Measurements from ENCODE around the gene KICS2. TPM values are rescaled to one million over a fixed set of nuclear protein-coding genes. Genes with fewer than 3 reads are reported as not detected.

Gene KICS2
- total and polyA plus RNA-seq, 2 of the 8 experiments (the other 6 are each of a cell fraction or from before 2014, with no cell fraction given): 5.6 to 9.5 TPM

DNA sequence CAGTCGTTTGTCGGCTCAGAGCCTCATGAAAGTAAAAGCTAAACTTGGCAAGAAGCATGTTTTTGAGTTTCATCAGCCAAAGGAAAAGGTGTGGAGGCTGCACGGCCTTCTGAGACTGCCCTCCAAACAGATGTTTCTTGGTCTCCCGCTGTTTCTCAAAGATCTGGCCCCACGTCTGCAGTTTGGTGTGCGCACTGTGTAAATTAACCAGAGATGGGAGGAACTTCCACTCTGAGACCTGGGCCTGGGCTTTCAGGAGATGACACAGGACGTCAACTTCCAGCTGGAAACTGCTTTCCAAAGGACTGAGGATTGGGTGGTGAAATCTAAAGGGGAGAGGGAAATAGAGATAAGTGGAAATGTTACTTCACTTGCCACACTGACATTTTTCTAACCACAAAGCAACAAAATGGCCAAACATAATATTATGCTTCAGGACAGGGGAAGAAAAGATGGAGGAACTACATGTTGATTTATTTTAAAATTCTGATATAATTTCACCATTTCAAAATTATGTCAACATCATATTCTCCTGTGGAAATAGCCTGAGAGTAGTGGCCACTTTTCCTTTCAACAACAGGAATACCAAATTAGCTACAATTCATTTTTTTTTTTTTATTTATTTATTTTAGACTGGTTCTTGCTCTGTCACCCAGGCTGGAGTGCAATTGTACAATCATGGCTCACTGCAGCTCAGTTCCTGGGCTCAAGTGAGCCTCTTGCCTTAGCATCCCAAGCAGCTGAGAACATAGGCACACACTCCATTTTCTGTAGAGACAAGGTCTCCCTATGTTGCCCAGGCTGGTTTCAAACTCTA is 27.6 kb downstream of the KICS2 start:
- no peaks in the 10 kb centered on the region for H3K9me3 ChIP-seq (ENCODE audit: insufficient read depth in 2 of 2, low read depth in 1 of 2, low read length in 1 of 2)
- H3K4ac ChIP-seq (replicated peaks; ENCODE audit: insufficient read length, low read depth, low read length): no peak overlapping the region
- no peak overlapping the region for H2BK15ac ChIP-seq (ENCODE audit: low read length)
- no peak overlapping the region for H3K4me2 ChIP-seq (ENCODE audit: insufficient read depth in 1 of 2, low read depth in 2 of 2, low read length in 2 of 2)
- FAIRE-seq (no peak), DNase-seq (ENCODE audit: low read depth in 1 of 2, low spot score in 2 of 2) (no peak)
- CTCF ChIA-PET (ENCODE audit: partially characterized antibody): interaction anchor here (1.4 kb wide), 1 partner anchor 11 kb away, joined by 3 read pairs; no protein-coding TSS in a partner anchor
- H2AFZ ChIP-seq (ENCODE audit: low read length): no peak overlapping the region
- no peak overlapping the region for H4K5ac ChIP-seq (ENCODE audit: insufficient read length, low read depth, low read length)
- no peak overlapping the region for H2BK5ac ChIP-seq (ENCODE audit: low read depth, low read length)
- peaks cover 0 to 10% (median 6%) of the 10 kb centered on the region in 4 experiments; a peak in 4 of 8 replicates for H3K36me3 ChIP-seq (ENCODE audit: control insufficient read depth in 2 of 4, insufficient read depth in 4 of 4, low read length in 3 of 4)
- H3K56ac ChIP-seq (replicated peaks; ENCODE audit: insufficient read length, low read depth, low read length): no peak overlapping the region
- no peak overlapping the region for H3K23ac ChIP-seq (ENCODE audit: insufficient read length)
- no peak overlapping the region for H2BK12ac ChIP-seq (ENCODE audit: low read depth, low read length)
- WGBS, 2 experiments (ENCODE audit: extremely low coverage in 1 of 2, insufficient coverage in 1 of 2, insufficient read length in 1 of 2, insufficient replicate concordance in 2 of 2, low coverage in 1 of 2, low lambda C conversion rate in 2 of 2, missing lambda C conversion rate in 1 of 2): 93% methylated on average over 7 of the region's 7 CpGs; no CpG with 5 or more reads in 1 of the 2 experiments
- no peak overlapping the region for H4K8ac ChIP-seq (ENCODE audit: extremely low read depth, insufficient read depth, low read length)
- H3K79me2 ChIP-seq (ENCODE audit: control insufficient read depth in 1 of 2, insufficient read depth in 2 of 2, low read length in 2 of 2): no peaks in the 10 kb centered on the region
- no peak overlapping the region for H4K91ac ChIP-seq (replicated peaks; ENCODE audit: insufficient read length, low read length)
- H3K18ac ChIP-seq (ENCODE audit: extremely low read depth, low read length): no peak overlapping the region
- H2BK120ac ChIP-seq (replicated peaks; ENCODE audit: low read depth, low read length): no peak overlapping the region
- no peaks in the 10 kb centered on the region for H3K23me2 ChIP-seq (ENCODE audit: low read depth, low read length)
- H4K20me1 ChIP-seq (replicated peaks in 1 of 2; ENCODE audit: control insufficient read depth in 1 of 2, insufficient read depth in 2 of 2, low read length in 2 of 2): no peaks in the 10 kb centered on the region
- H2AK5ac ChIP-seq (ENCODE audit: low read depth, low read length): no peak overlapping the region
- POLR2A ChIA-PET (ENCODE audit: partially characterized antibody): interaction anchor here (1.0 to 1.6 kb wide), 2 partner anchors 25 to 351 kb away, joined by 3 read pairs; no protein-coding TSS in a partner anchor
- H3K27ac ChIP-seq (ENCODE audit: low read depth, low read length): no peak overlapping the region
- TF ChIP-seq BRCA1 (IDR thresholded peaks at IDR 0.05; ENCODE audit: low read depth, low read length) (no peak), TCF12 (IDR thresholded peaks at IDR 0.05; ENCODE audit: low read depth, low read length) (no peak), ZNF274 (IDR thresholded peaks at IDR 0.05; ENCODE audit: borderline replicate concordance, extremely low read depth, low read length) (no peak), CBX8 (IDR thresholded peaks at IDR 0.05; ENCODE audit: borderline replicate concordance, low read depth, low read length) (no peak), SAP30 (IDR thresholded peaks at IDR 0.05; ENCODE audit: insufficient read depth, insufficient replicate concordance, low read length) (no peak)
- TF ChIP-seq, protein P1, sequence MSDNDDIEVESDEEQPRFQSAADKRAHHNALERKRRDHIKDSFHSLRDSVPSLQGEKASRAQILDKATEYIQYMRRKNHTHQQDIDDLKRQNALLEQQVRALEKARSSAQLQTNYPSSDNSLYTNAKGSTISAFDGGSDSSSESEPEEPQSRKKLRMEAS (IDR thresholded peaks at IDR 0.05): no peak
- no peak overlapping the region for H3K4me3 ChIP-seq (ENCODE audit: extremely low read depth in 1 of 4, insufficient read depth in 2 of 4, low read depth in 3 of 4, low read length in 4 of 4)
- no peaks in the 10 kb centered on the region for H3K79me1 ChIP-seq (ENCODE audit: low read depth, low read length)
- no peak overlapping the region for H2BK20ac ChIP-seq (ENCODE audit: low read length)
- H3K27me3 ChIP-seq (replicated peaks in 1 of 4; ENCODE audit: control insufficient read depth in 3 of 4, extremely low read depth in 1 of 4, insufficient read depth in 3 of 4, low read length in 3 of 4): no peaks in the 10 kb centered on the region
- H3K9ac ChIP-seq (replicated peaks in 1 of 4; ENCODE audit: extremely low read depth in 1 of 4, low read depth in 3 of 4, low read length in 3 of 4): no peak overlapping the region
- H3K14ac ChIP-seq (ENCODE audit: insufficient read length): no peak overlapping the region
- H3K4me1 ChIP-seq (replicated peaks in 1 of 4; ENCODE audit: control insufficient read depth in 3 of 4, insufficient read depth in 4 of 4, low read length in 3 of 4): no peaks in the 10 kb centered on the region
